ENCODE data around the gene AFM.

Gene AFM

GRCh38 chr4:73450398-73451004 is 31.0 kb upstream of the AFM start:
- no peak for DNase-seq

GRCh38 chr4:73451404-73451803 is 30.1 kb upstream of the AFM start:
- no peak for DNase-seq

GRCh38 chr4:73451981-73452747 is 29.4 kb upstream of the AFM start:
- no peak for DNase-seq

- no peak for DNase-seq
Measured at GRCh38 chr4:73452953-73453700, 28.4 kb upstream of the AFM start.

- DNase-seq, result no peak
Measured at GRCh38 chr4:73453701-73454005, 27.9 kb upstream of the AFM start.

GRCh38 chr4:73454920-73455319 is 26.6 kb upstream of the AFM start:
- no peak for DNase-seq

GRCh38 chr4:73456177-73457022 is 25.1 kb upstream of the AFM start:
- DNase-seq, result no peak

GRCh38 chr4:73458184-73459047 is 23.1 kb upstream of the AFM start:
- no peak for DNase-seq

- no peak for DNase-seq
Measured at GRCh38 chr4:73459048-73459421, 22.5 kb upstream of the AFM start.

- DNase-seq, result no peak
Measured at GRCh38 chr4:73460913-73461522, 20.5 kb upstream of the AFM start.

GRCh38 chr4:73468170-73468569 is 13.4 kb upstream of the AFM start:
- no peak for DNase-seq

- DNase-seq, result no peak
Measured at GRCh38 chr4:73470728-73471127, 10.8 kb upstream of the AFM start.

GRCh38 chr4:73477176-73477575 is 4.4 kb upstream of the AFM start:
- DNase-seq, result no peak

- DNase-seq, result no peak
Measured at GRCh38 chr4:73479323-73479722, 2.2 kb upstream of the AFM start.

GRCh38 chr4:73485085-73485484 is 3.5 kb downstream of the AFM start:
- no peak for DNase-seq

- DNase-seq, result no peak
Measured at GRCh38 chr4:73485596-73485995, 4.1 kb downstream of the AFM start.

- no peak for DNase-seq
Measured at GRCh38 chr4:73486497-73486896, 5.0 kb downstream of the AFM start.

GRCh38 chr4:73487233-73487632 is 5.7 kb downstream of the AFM start:
- no peak for DNase-seq

GRCh38 chr4:73499996-73500765 is 18.6 kb downstream of the AFM start:
- DNase-seq, result no peak

- DNase-seq, result no peak
Measured at GRCh38 chr4:73501664-73502265, 20.2 kb downstream of the AFM start.

- DNase-seq, result no peak
Measured at GRCh38 chr4:73505567-73505966, 24.0 kb downstream of the AFM start.

Measured in activated CD4-positive, alpha-beta T cell treated with anti-CD3 and anti-CD28 coated beads for 1 hour (primary cell).